Esophagus muscularis mucosa (tissue), 4 donors: ENCODE data around the gene CYTL1.

Experiments
- CTCF ChIP-seq, 3 experiments: fragments of 200-600 bp in 2 of 3; fragments of 450-650 bp in 1 of 3; sonication (generic) in 2 of 3; IDR thresholded peaks; one replicate each; pipeline ENCODE4 v1.5.1; 2017 to 2019; ENCODE audit warnings: antibody characterized with exemption in 3 of 3, mild to moderate bottlenecking in 2 of 3, moderate library complexity in 1 of 3
- EP300 ChIP-seq: sonication (generic); formaldehyde crosslinking; IDR thresholded peaks from one replicate; pipeline ENCODE4 v1.6.1; 2017; ENCODE audit warnings: antibody characterized with exemption
- POLR2A ChIP-seq: fragments of 450-650 bp; IDR thresholded peaks from one replicate; pipeline ENCODE4 v1.6.1; 2017; ENCODE audit warnings: antibody characterized with exemption, moderate library complexity, mild to moderate bottlenecking, low read depth
- POLR2AphosphoS5 ChIP-seq, 2 donors: sonication (generic); formaldehyde crosslinking; IDR thresholded peaks; one replicate each; pipeline ENCODE4 v1.6.1; 2017; ENCODE audit warnings: antibody characterized with exemption in 2 of 2

- TF ChIP-seq CTCF (IDR thresholded peaks at IDR 0.05) (no peak), POLR2A (no peak), POLR2AphosphoS5 (IDR thresholded peaks at IDR 0.05) (no peak), EP300 (no peak)
These were observed 11.7 kb upstream of the CYTL1 start for GRCh38 chr4:5030927-5031326.
